Aorta (tissue), 5 donors: ENCODE measurements around the gene KLC4. TPM values are rescaled to one million over a fixed set of nuclear protein-coding genes. Genes with fewer than 3 reads are reported as not detected.
"Not testable (repeated sequence)": the region's sequence is repeated elsewhere in the genome, so short reads cannot be mapped to it uniquely, and the experiment has no call there.

Experiments
- ATAC-seq: fragments of 200-7000 bp; cut with Tn5 transposase; one replicate; pipeline ENCODE4 v1.9.1; 2022; ENCODE audit warnings: moderate library complexity; ENCODE audit not compliant: low FRiP score
- DNase-seq, 2 donors: peaks; one replicate each; pipeline ENCODE4 v3.0.0-alpha.2; 2020
- H3K27ac ChIP-seq, 2 donors: one replicate each; pipeline ENCODE4 v1.5.1; 2013; ENCODE audit warnings: low read length in 2 of 2, mild to moderate bottlenecking in 2 of 2, moderate library complexity in 2 of 2, control low read depth in 1 of 2, inconsistent platforms in 1 of 2, low read depth in 1 of 2
- H3K27me3 ChIP-seq, 2 donors: one replicate each; pipeline ENCODE4 v1.6.1; 2013; ENCODE audit warnings: control low read depth in 1 of 2, low read length in 1 of 2, mild to moderate bottlenecking in 1 of 2, moderate library complexity in 1 of 2; ENCODE audit not compliant: insufficient read depth in 2 of 2, control insufficient read depth in 1 of 2
- H3K36me3 ChIP-seq, 2 donors: one replicate each; pipeline ENCODE4 v1.6.1; 2013; ENCODE audit warnings: control low read depth in 1 of 2, low read length in 1 of 2, mild to moderate bottlenecking in 1 of 2; ENCODE audit not compliant: insufficient read depth in 2 of 2, control insufficient read depth in 1 of 2
- H3K4me1 ChIP-seq, 2 donors: one replicate each; pipeline ENCODE4 v1.6.1; 2013; ENCODE audit warnings: low read length in 2 of 2, control low read depth in 1 of 2, mild to moderate bottlenecking in 1 of 2, moderate library complexity in 1 of 2; ENCODE audit not compliant: insufficient read depth in 2 of 2, control insufficient read depth in 1 of 2
- H3K4me3 ChIP-seq, 2 donors: one replicate each; pipeline ENCODE4 v1.5.1; 2013; ENCODE audit warnings: low read length in 2 of 2, control low read depth in 1 of 2, mild to moderate bottlenecking in 1 of 2
- H3K9me3 ChIP-seq: one replicate; pipeline ENCODE4 v1.6.1; 2013; ENCODE audit warnings: mild to moderate bottlenecking, low read length; ENCODE audit not compliant: control insufficient read depth
- WGBS, 2 donors: extraction: QIAGEN DNeasy Blood & Tissue Kit; methylation state at CpG; one replicate each; pipeline ENCODE4 v1.1.7; 2013; 5-methylcytosine and 5-hydroxymethylcytosine counted together
- intact Hi-C, 2 donors: fragments of 100-400 bp; cut with DNase I; formaldehyde crosslinking; loops; one replicate each; pipeline versions ENCODE4 v1.14.2 to v1.15.0; 2022
- polyA plus RNA-seq, 2 donors: library from polyadenylated mRNA; stranded (reverse); fragments of 200-250 nt; gene quantifications; one replicate each; pipeline ENCODE4 v1.2.3, GENCODE V29; 2013
- total RNA-seq, 2 donors: library from RNA; stranded (reverse); fragmentation: NEBNext Ultra II Directional; extraction: Animal tissue kit (Norgen Biotek cat#: 25700); gene quantifications; one replicate each; pipeline ENCODE4 v1.2.1, GENCODE V29; 2021
- donor health status: healthy with polysubstance abuse.
- donor health status: Bipolar disorder and iron deficiency.
- donor health status: DM: no; HTN: no; CAD: no.
- donor health status: DM: no; HTN: no; CAD: no.
- donor health status: DM: yes; HTN: yes; CAD: no.

KLC4 gene
- total and polyA plus RNA-seq, 4 donors, result 20.1 to 54.9 (median 34.8) TPM

DNA sequence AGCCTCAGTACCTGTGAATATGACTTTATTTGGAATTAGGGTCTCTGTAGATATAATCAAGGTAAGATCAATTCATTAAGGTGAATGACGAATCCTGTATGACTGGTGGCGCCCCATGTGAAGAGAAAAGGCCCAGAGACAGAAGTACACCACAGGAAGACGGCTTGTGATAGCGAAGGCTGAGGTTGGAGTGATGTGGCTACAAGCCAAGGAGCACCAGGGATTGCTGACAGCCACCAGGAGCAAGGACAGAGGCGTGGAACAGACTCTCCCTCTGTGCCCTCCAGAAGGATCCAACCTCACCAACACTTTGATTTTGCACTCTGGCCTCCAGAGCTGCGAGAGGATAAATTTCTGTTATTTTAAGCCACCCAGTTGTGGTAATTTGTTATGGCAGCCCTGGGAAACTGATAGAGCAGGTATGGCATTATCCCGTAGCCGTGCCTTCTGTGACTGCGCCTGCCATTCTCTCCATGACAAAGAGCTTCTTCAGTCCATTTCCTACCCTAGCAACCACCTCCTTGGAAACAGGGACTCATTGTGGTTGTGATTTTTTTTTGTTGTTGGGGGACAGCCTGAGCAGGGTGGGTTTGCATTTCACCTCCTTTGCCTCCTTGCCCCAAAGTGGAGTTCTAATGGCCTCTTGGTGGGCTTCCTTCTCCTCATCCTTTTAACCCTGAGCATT is 46.2 kb downstream of the KLC4 start:
- WGBS, 2 donors, result 93 to 97% methylated on average over 9 of the region's 9 CpGs
- Histone ChIP-seq H3K4me1 (no peaks in the 10 kb centered on the region), H3K4me3 (no peak overlapping the region), H3K27ac (no peak overlapping the region), H3K36me3 (no peaks in the 10 kb centered on the region), H3K9me3 (no peaks in the 10 kb centered on the region), H3K27me3 (no peaks in the 10 kb centered on the region)
- intact Hi-C loops, result no loop called here
- no peak for ATAC-seq
- peak in 1 of 2 donors; percentile 16 for DNase-seq

DNA sequence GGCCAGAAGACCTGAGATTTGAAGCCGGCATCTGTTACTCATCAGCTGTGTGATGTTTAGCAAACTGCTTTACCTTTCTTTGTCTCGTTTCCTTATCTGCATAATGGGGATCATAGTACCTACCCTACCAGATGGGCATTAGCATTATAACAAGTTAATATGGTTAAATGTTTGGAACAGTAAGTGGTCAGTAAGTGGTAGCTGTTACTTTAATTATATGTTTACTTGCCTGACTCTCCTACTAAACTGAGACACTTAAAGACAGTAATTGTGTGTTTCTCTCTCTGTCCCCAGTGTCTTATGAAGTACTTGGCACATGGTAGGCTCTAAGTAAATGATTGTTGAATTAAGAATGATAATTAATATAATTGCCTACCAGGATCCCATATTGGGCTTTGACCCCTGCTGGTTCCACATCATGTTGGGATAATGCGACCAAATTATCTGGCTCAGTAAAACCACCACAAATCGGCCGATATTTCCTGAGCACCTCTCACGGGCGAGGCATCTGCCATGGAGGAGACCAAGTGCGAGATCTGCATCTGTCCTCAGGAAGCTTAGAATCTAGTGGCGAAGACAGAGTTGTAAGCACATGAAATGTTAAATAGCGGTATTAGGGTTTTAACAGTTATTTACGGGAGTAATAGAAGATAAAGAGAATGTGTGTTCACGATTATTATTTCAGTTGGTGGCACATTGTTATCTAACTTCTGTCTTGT is 48.1 kb downstream of the KLC4 start:
- WGBS, 2 donors, result 95 to 96% methylated on average over 12 of the region's 12 CpGs
- DNase-seq (peak in 1 of 2 donors; percentile 13), ATAC-seq (no peak)
- Histone ChIP-seq H3K27ac (no peak overlapping the region), H3K36me3 (no peaks in the 10 kb centered on the region), H3K27me3 (no peaks in the 10 kb centered on the region), H3K4me1 (no peaks in the 10 kb centered on the region), H3K4me3 (no peak overlapping the region), H3K9me3 (no peaks in the 10 kb centered on the region)
- intact Hi-C loops, result no loop called here

DNA sequence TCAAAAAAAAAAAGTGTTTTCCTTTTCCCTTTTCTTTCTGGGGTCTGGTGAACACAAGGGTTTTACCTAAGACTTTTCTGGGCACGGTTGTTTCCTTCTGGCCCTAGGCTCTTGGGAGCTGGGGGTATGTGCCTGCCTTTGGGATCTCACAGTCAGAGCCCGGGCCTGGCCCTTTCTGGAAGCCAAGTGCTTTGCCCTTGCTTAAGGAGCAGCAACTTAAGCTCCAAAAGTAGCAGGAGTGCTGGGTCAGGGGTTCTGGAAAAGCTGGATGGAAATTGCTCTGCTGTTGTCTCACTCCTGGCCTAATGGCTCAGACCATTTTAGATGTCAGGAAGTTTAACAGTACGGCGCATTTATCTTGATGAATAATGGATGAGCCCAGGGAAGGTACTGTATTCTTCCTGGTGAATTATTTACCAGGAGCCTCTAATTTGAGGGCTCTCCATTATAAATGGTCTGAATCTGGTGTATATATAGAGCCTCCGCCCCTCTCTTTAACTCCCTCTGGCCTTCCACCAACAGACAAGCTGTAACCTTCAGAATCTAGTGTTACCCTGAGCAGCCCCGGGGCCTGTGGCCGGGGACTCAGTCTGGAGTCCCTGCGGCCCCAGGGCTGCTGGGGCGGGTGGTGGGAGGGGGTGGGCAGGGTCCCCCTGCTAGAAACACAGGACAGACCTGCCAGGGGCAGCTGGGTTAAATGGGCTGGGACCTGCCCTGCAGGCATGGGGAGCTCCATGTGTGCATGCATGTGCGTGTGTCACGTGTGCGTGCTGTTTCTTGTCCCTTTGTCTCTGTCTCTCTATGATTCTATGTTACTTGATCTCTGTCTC is 54.2 kb downstream of the KLC4 start:
- H3K36me3 ChIP-seq, result no peaks in the 10 kb centered on the region
- no peaks in the 10 kb centered on the region for H3K27me3 ChIP-seq
- ATAC-seq (peak; percentile 33), DNase-seq (peak in 1 of 2 donors; percentile 61)
- no peaks in the 10 kb centered on the region for H3K9me3 ChIP-seq
- no peaks in the 10 kb centered on the region for H3K4me1 ChIP-seq
- H3K27ac ChIP-seq, result no peak overlapping the region
- H3K4me3 ChIP-seq, result no peak overlapping the region
- intact Hi-C loops, result no loop called here
- WGBS, 2 donors, result 79 to 82% methylated on average over 12 of the region's 12 CpGs

DNA sequence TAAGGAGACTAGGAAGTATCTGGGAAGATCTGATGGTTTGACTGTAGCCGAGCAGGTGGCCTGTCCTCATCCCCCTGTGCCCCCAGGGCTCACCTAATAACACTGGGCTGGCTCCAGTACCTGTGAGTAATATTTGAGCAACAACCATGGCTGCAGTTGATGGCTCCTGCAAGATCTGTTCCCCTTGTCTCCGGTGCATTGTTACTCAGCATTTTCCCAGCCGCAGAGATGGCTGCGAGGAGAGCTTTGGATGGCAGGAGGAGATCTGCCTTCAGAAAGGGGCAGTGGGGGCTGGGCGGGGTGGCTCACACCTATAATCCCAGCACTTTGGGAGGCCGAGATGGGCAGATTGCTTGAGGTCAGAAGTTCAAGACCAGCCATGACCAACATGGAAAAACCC is 55.9 kb downstream of the KLC4 start:
- Histone ChIP-seq H3K27ac (no peak overlapping the region), H3K27me3 (no peaks in the 10 kb centered on the region), H3K4me1 (no peaks in the 10 kb centered on the region), H3K4me3 (no peak overlapping the region), H3K9me3 (no peaks in the 10 kb centered on the region), H3K36me3 (no peaks in the 10 kb centered on the region)
- 92 to 97% methylated on average over 6 of the region's 6 CpGs for WGBS, 2 donors
- DNase-seq (peak in 1 of 2 donors; percentile 23), ATAC-seq (no peak)
- intact Hi-C loops, result no loop called here

DNA sequence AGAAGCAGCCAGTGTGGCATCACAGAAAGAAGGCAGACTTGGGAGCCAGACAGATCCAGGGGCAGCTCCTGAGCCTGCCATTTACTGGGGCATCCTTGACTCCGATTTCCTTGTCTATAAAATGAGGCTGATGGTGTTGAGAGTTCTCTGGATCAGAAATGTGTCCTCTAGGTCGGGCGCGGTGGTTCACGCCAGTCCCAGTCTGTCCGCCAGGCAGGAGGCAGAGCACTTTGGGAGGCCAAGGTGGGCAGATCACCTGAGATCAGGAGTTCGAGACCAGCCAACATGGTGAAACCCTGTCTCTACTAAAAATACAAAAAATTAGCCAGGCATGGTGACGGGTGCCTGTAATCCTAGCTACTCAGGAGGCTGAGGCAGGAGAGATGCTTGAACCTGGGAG is 58.0 kb downstream of the KLC4 start:
- intact Hi-C loops, H3K27me3 ChIP-seq, H3K4me1 ChIP-seq, ATAC-seq, H3K4me3 ChIP-seq, H3K36me3 ChIP-seq, H3K9me3 ChIP-seq, H3K27ac ChIP-seq: not testable (repeated sequence)
- peak in 1 of 2 donors; percentile 68 for DNase-seq
- 91 to 97% methylated on average over 8 of the region's 8 CpGs for WGBS, 2 donors

DNA sequence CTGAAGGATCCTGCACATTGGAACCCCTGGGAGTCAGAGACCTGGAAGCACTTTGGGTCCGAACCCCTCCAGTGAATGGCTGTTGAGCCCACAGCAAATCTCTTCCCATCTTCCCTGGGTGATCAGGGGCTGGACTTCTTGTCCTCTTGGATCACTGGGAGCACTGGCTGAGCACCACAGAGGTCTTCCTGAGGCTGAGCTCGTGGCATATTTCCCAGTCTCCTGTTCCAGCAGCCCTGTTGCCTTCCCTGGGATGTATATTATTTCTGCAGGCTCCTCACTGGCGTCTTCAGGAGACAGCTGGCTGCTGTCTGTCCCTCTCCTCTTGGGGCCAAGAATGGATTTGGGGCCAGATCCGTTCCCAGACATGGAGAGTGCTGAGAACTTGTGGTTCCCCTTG is 60.1 kb downstream of the KLC4 start:
- Histone ChIP-seq H3K4me3 (no peak overlapping the region), H3K4me1 (no peaks in the 10 kb centered on the region), H3K27me3 (no peaks in the 10 kb centered on the region), H3K36me3 (no peaks in the 10 kb centered on the region), H3K27ac (no peak overlapping the region), H3K9me3 (no peaks in the 10 kb centered on the region)
- DNase-seq (peak in 1 of 2 donors; percentile 44), ATAC-seq (no peak)
- 86 to 88% methylated on average over 4 of the region's 4 CpGs for WGBS, 2 donors
- intact Hi-C loops, result no loop called here

DNA sequence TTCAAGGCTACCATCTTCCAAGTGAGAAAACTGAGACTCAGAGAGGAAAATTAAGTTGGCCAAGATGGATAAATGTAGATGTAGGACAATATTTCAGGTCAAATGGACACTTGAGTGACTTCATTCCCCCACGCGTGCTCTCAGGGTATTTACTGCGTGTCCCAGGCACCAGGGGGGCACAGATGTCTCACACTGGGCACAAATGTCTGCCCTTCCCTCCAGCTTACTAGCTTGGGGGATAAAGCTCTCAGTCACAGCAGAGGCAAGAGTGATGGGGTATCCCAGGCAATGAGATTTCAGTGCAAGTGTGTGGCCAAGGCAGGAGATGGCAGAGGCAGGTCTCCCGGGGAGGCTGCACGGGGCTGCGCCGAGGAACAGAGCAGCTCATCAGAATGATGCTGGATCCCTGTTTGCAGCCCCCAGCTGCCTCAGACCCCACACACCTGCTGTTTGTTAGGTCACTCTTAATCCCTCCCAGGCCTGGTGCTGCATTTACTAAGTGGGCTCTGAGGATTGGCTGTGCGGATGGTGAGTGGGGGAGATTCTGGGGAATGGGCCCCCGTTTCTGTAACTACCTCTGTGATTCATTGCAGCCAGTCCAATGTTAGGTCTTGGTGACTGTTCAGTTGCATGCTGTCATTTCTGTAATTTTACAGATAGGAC is 60.8 kb downstream of the KLC4 start:
- intact Hi-C loops, result no loop called here

More for the DNA sequence above, 60.8 kb downstream of the KLC4 start:
- 89 to 91% methylated on average over 9 of the region's 9 CpGs for WGBS, 2 donors
- H3K9me3 ChIP-seq, result no peaks in the 10 kb centered on the region
- no peaks in the 10 kb centered on the region for H3K4me1 ChIP-seq
- no peaks in the 10 kb centered on the region for H3K27me3 ChIP-seq
- DNase-seq (peak in 1 of 2 donors; percentile 45), ATAC-seq (no peak)
- no peaks in the 10 kb centered on the region for H3K36me3 ChIP-seq
- no peak overlapping the region for H3K27ac ChIP-seq
- H3K4me3 ChIP-seq, result no peak overlapping the region
